Naive thymus-derived CD4-positive, alpha-beta T cell (primary cell): ENCODE measurements around the gene TMEM245. TPM values are rescaled to one million over a fixed set of nuclear protein-coding genes. Genes with fewer than 3 reads are reported as not detected.

ENCODE experiments used
- ATAC-seq: fragments of 150-1000 bp; cut with Tn5 transposase; 2 replicates; pipeline ENCODE4 v1.10.0; 2021; ENCODE audit warnings: mild to moderate bottlenecking, moderate library complexity
- CTCF ChIA-PET: fragments of 350-600 bp; sonication (Branson Sonifier 250); formaldehyde crosslinking; loops from one replicate; lab custom pipeline; 2021; ENCODE audit warnings: antibody characterized with exemption; lab: Charles Lee
- POLR2A ChIA-PET: fragments of 350-600 bp; sonication (Branson Sonifier 250); formaldehyde crosslinking; loops from one replicate; lab custom pipeline; 2021; ENCODE audit warnings: antibody characterized with exemption, inconsistent platforms; lab: Charles Lee
- DNase-seq, 9 donors: peaks; one replicate each; pipeline versions ENCODE4 v3.0.0 to v3.0.0-alpha.2; 2020 to 2022; ENCODE audit warnings: mixed read lengths in 1 of 9
- H3K27ac ChIP-seq: one replicate; pipeline ENCODE4 v1.7.0; 2013; ENCODE audit warnings: mild to moderate bottlenecking, low read depth, low read length, moderate library complexity
- H3K27me3 ChIP-seq, 2 donors: one replicate each; pipeline ENCODE4 v1.7.0; 2013; ENCODE audit warnings: low read length in 2 of 2, mild to moderate bottlenecking in 2 of 2, moderate library complexity in 2 of 2; ENCODE audit not compliant: control insufficient read depth in 2 of 2, insufficient read depth in 2 of 2
- H3K36me3 ChIP-seq, 3 experiments: 1 replicate in 2 of 3; 2 replicates in 1 of 3; pipeline ENCODE4 v1.7.0; 2013; ENCODE audit warnings: low read length in 3 of 3, mild to moderate bottlenecking in 3 of 3, moderate library complexity in 1 of 3; ENCODE audit not compliant: insufficient read depth in 3 of 3, control insufficient read depth in 2 of 3
- H3K4me1 ChIP-seq, 2 donors: one replicate each; pipeline ENCODE4 v1.7.0; 2013; ENCODE audit warnings: low read length in 2 of 2, mild to moderate bottlenecking in 2 of 2, moderate library complexity in 1 of 2; ENCODE audit not compliant: control insufficient read depth in 2 of 2, insufficient read depth in 2 of 2
- H3K4me3 ChIP-seq: 2 replicates; pipeline ENCODE4 v1.7.0; 2013; ENCODE audit warnings: mild to moderate bottlenecking, low read length
- H3K9me3 ChIP-seq, 3 experiments: 1 replicate in 2 of 3; 2 replicates in 1 of 3; pipeline ENCODE4 v1.7.0; 2013; ENCODE audit warnings: low read length in 3 of 3; ENCODE audit not compliant: control insufficient read depth in 2 of 3
- H3K27ac Mint-ChIP-seq, 9 donors: one replicate each; pipeline ENCODE4 v1.8.0; 2020 to 2022; ENCODE audit warnings: mixed read lengths in 9 of 9, mild to moderate bottlenecking in 8 of 9, moderate library complexity in 5 of 9, inconsistent platforms in 2 of 9
- H3K27me3 Mint-ChIP-seq, 5 donors: one replicate each; pipeline ENCODE4 v1.8.0; 2021 to 2022; ENCODE audit warnings: mixed read lengths in 5 of 5, mild to moderate bottlenecking in 1 of 5
- H3K36me3 Mint-ChIP-seq, 5 donors: one replicate each; pipeline ENCODE4 v1.8.0; 2020 to 2022; ENCODE audit warnings: mixed read lengths in 5 of 5, mild to moderate bottlenecking in 3 of 5, inconsistent platforms in 1 of 5
- H3K4me1 Mint-ChIP-seq, 7 donors: one replicate each; pipeline ENCODE4 v1.8.0; 2020 to 2022; ENCODE audit warnings: mixed read lengths in 7 of 7, mild to moderate bottlenecking in 3 of 7, inconsistent platforms in 1 of 7
- H3K4me3 Mint-ChIP-seq, 10 donors: one replicate each; pipeline ENCODE4 v1.8.0; 2020 to 2022; ENCODE audit warnings: mild to moderate bottlenecking in 10 of 10, mixed read lengths in 10 of 10, moderate library complexity in 6 of 10, inconsistent platforms in 2 of 10
- H3K9me3 Mint-ChIP-seq, 11 donors: one replicate each; pipeline ENCODE4 v1.8.0; 2020 to 2022; ENCODE audit warnings: mixed read lengths in 11 of 11, mild to moderate bottlenecking in 4 of 11, inconsistent platforms in 1 of 11, moderate library complexity in 1 of 11
- intact Hi-C, 2 donors: fragments of 100-400 bp; cut with micrococcal nuclease; formaldehyde crosslinking; loops; one replicate each; pipeline ENCODE4 v1.15.1; 2023
- polyA plus RNA-seq, 2 donors: library from polyadenylated mRNA; unstranded; fragments of 300-500 nt; fragmentation: Illumina TruSeq; gene quantifications; one replicate each; pipeline ENCODE4 v1.2.3, GENCODE V29; 2021
- total RNA-seq, 6 experiments: library from RNA in 5 of 6; stranded (reverse) in 5 of 6; gene quantifications; 1 replicate in 5 of 6; 2 replicates in 1 of 6; pipeline ENCODE4 v1.2.3 and lab custom pipeline; 2021 to 2026

TMEM245 gene
- total and polyA plus RNA-seq, 7 experiments from 2014 or later: 25.5 to 76.7 (median 29.2) TPM

- H3K27me3 ChIP-seq: no peaks in the 10 kb centered on the region
- Mint-ChIP-seq H3K27ac (no peak overlapping the region), H3K27me3 (no peaks in the 10 kb centered on the region), H3K9me3 (peaks cover 0 to 7% (median 0%) of the 10 kb centered on the region in 11 donors), H3K4me3 (no peak overlapping the region), H3K4me1 (peaks cover 0 to 9% (median 5%) of the 10 kb centered on the region in 7 donors), H3K36me3 (peaks cover 0 to 19% (median 0%) of the 10 kb centered on the region in 5 donors)
- POLR2A ChIA-PET: no interaction called here
- ATAC-seq (no peak), DNase-seq (no peak)
- intact Hi-C loops: no loop called here
- no peaks in the 10 kb centered on the region for H3K4me1 ChIP-seq
- no peaks in the 10 kb centered on the region for H3K9me3 ChIP-seq
- no peak overlapping the region for H3K4me3 ChIP-seq
- no peaks in the 10 kb centered on the region for H3K36me3 ChIP-seq
- CTCF ChIA-PET: no interaction called here
- H3K27ac ChIP-seq: no peak overlapping the region
Measured at GRCh38 chr9:108991479-108991878, 128.3 kb downstream of the TMEM245 start.

- H3K4me1 ChIP-seq: no peaks in the 10 kb centered on the region
- no peaks in the 10 kb centered on the region for H3K36me3 ChIP-seq
- DNase-seq: no peak
- Mint-ChIP-seq H3K27me3 (no peaks in the 10 kb centered on the region), H3K9me3 (peaks cover 0 to 7% (median 0%) of the 10 kb centered on the region in 11 donors), H3K27ac (no peak overlapping the region), H3K4me3 (no peak overlapping the region), H3K36me3 (peaks cover 0 to 10% (median 0%) of the 10 kb centered on the region in 5 donors), H3K4me1 (no peaks in the 10 kb centered on the region)
- CTCF ChIA-PET: interaction anchor here (0.9 kb wide), 1 partner anchor 215 kb away, joined by 4 read pairs; no protein-coding TSS in a partner anchor
- H3K4me3 ChIP-seq: no peak overlapping the region
- H3K27ac ChIP-seq: no peak overlapping the region
- no peaks in the 10 kb centered on the region for H3K27me3 ChIP-seq
- H3K9me3 ChIP-seq: no peaks in the 10 kb centered on the region
- no peak for ATAC-seq
- POLR2A ChIA-PET: no interaction called here
- intact Hi-C loops: no loop called here
Measured at GRCh38 chr9:108983885-108984284, 135.9 kb downstream of the TMEM245 start.

- Histone ChIP-seq H3K4me1 (no peaks in the 10 kb centered on the region), H3K36me3 (no peaks in the 10 kb centered on the region), H3K4me3 (no peak overlapping the region), H3K9me3 (no peaks in the 10 kb centered on the region), H3K27me3 (no peaks in the 10 kb centered on the region), H3K27ac (no peak overlapping the region)
- no peak overlapping the region for H3K27ac Mint-ChIP-seq
- ChIA-PET CTCF (no interaction called here), POLR2A (no interaction called here)
- intact Hi-C loops: no loop called here
- no peak for ATAC-seq
- no peaks in the 10 kb centered on the region for H3K27me3 Mint-ChIP-seq
- no peak overlapping the region for H3K4me3 Mint-ChIP-seq
- peaks cover 0 to 4% (median 2%) of the 10 kb centered on the region in 5 donors for H3K36me3 Mint-ChIP-seq
- DNase-seq: no peak
- peaks cover 0 to 1% (median 0%) of the 10 kb centered on the region in 7 donors for H3K4me1 Mint-ChIP-seq
- H3K9me3 Mint-ChIP-seq: no peaks in the 10 kb centered on the region
Measured at GRCh38 chr9:108980893-108981292, 138.9 kb downstream of the TMEM245 start.

GRCh38 chr9:108978205-108978604, 141.5 kb downstream of the TMEM245 start:
- Mint-ChIP-seq H3K4me3 (no peak overlapping the region), H3K36me3 (peaks cover 0 to 4% (median 2%) of the 10 kb centered on the region in 5 donors), H3K27me3 (no peaks in the 10 kb centered on the region), H3K27ac (no peak overlapping the region), H3K4me1 (peaks cover 0 to 1% (median 0%) of the 10 kb centered on the region in 7 donors), H3K9me3 (no peaks in the 10 kb centered on the region)
- ATAC-seq (no peak), DNase-seq (no peak)
- ChIA-PET POLR2A (no interaction called here), CTCF (no interaction called here)
- Histone ChIP-seq H3K4me1 (no peaks in the 10 kb centered on the region), H3K4me3 (no peak overlapping the region), H3K27me3 (no peaks in the 10 kb centered on the region), H3K36me3 (no peaks in the 10 kb centered on the region), H3K27ac (no peak overlapping the region), H3K9me3 (no peaks in the 10 kb centered on the region)
- intact Hi-C loops: no loop called here

GRCh38 chr9:108973895-108974294, 145.9 kb downstream of the TMEM245 start:
- Mint-ChIP-seq H3K9me3 (peaks cover 0 to 14% (median 4%) of the 10 kb centered on the region in 11 donors), H3K4me1 (peaks cover 0 to 1% (median 0%) of the 10 kb centered on the region in 7 donors), H3K36me3 (peaks cover 0 to 10% (median 9%) of the 10 kb centered on the region in 5 donors), H3K27me3 (no peaks in the 10 kb centered on the region), H3K4me3 (no peak overlapping the region), H3K27ac (no peak overlapping the region)
- Histone ChIP-seq H3K27me3 (no peaks in the 10 kb centered on the region), H3K9me3 (no peaks in the 10 kb centered on the region), H3K4me1 (no peaks in the 10 kb centered on the region), H3K27ac (no peak overlapping the region), H3K4me3 (no peak overlapping the region), H3K36me3 (no peaks in the 10 kb centered on the region)
- POLR2A ChIA-PET: no interaction called here
- CTCF ChIA-PET: no interaction called here
- DNase-seq (no peak), ATAC-seq (no peak)
- intact Hi-C loops: no loop called here

GRCh38 chr9:108972626-108973209, 147.0 kb downstream of the TMEM245 start:
- H3K4me3 ChIP-seq: no peak overlapping the region
- POLR2A ChIA-PET: no interaction called here
- DNase-seq (no peak), ATAC-seq (no peak)
- Mint-ChIP-seq H3K4me1 (peaks cover 0 to 1% (median 0%) of the 10 kb centered on the region in 7 donors), H3K27ac (no peak overlapping the region), H3K27me3 (no peaks in the 10 kb centered on the region), H3K4me3 (no peak overlapping the region), H3K36me3 (peaks cover 0 to 10% (median 8%) of the 10 kb centered on the region in 5 donors), H3K9me3 (peaks cover 0 to 14% (median 4%) of the 10 kb centered on the region in 11 donors)
- no peaks in the 10 kb centered on the region for H3K27me3 ChIP-seq
- intact Hi-C loops: no loop called here
- H3K36me3 ChIP-seq: no peaks in the 10 kb centered on the region
- H3K27ac ChIP-seq: no peak overlapping the region
- H3K9me3 ChIP-seq: no peaks in the 10 kb centered on the region
- H3K4me1 ChIP-seq: no peaks in the 10 kb centered on the region
- CTCF ChIA-PET: interaction anchor here (0.6 kb wide), 1 partner anchor 22 kb away, joined by 3 read pairs; no protein-coding TSS in a partner anchor

- peaks cover 0 to 14% (median 4%) of the 10 kb centered on the region in 11 donors for H3K9me3 Mint-ChIP-seq
- no peak overlapping the region for H3K4me3 Mint-ChIP-seq
- Histone ChIP-seq H3K4me3 (no peak overlapping the region), H3K27ac (no peak overlapping the region), H3K9me3 (no peaks in the 10 kb centered on the region), H3K36me3 (no peaks in the 10 kb centered on the region), H3K4me1 (no peaks in the 10 kb centered on the region), H3K27me3 (no peaks in the 10 kb centered on the region)
- DNase-seq (no peak), ATAC-seq (no peak)
- H3K36me3 Mint-ChIP-seq: peaks cover 0 to 9% (median 6%) of the 10 kb centered on the region in 5 donors
- no peak overlapping the region for H3K27ac Mint-ChIP-seq
- POLR2A ChIA-PET: no interaction called here
- no peaks in the 10 kb centered on the region for H3K27me3 Mint-ChIP-seq
- peaks cover 0 to 1% (median 0%) of the 10 kb centered on the region in 7 donors for H3K4me1 Mint-ChIP-seq
- intact Hi-C loops: no loop called here
- CTCF ChIA-PET: no interaction called here
Measured at GRCh38 chr9:108972186-108972585, 147.6 kb downstream of the TMEM245 start.
